HFF-Myc (cell line): Measurements from ENCODE around the gene ARHGAP15.

Experiments
- DNase-seq: peaks from one replicate; pipeline ENCODE4 v3.0.0-alpha.2; 2011; ENCODE audit warnings: low read depth; ENCODE audit errors: extremely low read depth
- H3K4me3 ChIP-seq: replicated peaks from 2 replicates; pipeline ENCODE4 v1.5.1; 2011; ENCODE audit warnings: low read depth, mild to moderate bottlenecking, control low read depth, low read length
- CTCF ChIP-seq: IDR thresholded peaks from 2 replicates; pipeline ENCODE4 v1.5.1; 2012; ENCODE audit warnings: mild to moderate bottlenecking, low read depth, low read length, control low read depth; ENCODE audit errors: missing control alignments

Gene ARHGAP15

GRCh38 chr2:143754742-143755141, 625.5 kb downstream of the ARHGAP15 start:
- no peak for TF ChIP-seq CTCF
- no peak for DNase-seq
- H3K4me3 ChIP-seq: no peak overlapping the region

- no peak for DNase-seq
- H3K4me3 ChIP-seq: no peak overlapping the region
- TF ChIP-seq CTCF: no peak
Observed at GRCh38 chr2:143758629-143759330, 629.6 kb downstream of the ARHGAP15 start.

- DNase-seq: no peak
Observed at GRCh38 chr2:143759455-143759854, 630.2 kb downstream of the ARHGAP15 start.

GRCh38 chr2:143762176-143762928, 633.1 kb downstream of the ARHGAP15 start:
- DNase-seq: no peak
- no peak overlapping the region for H3K4me3 ChIP-seq
- TF ChIP-seq CTCF: no peak

More at GRCh38 chr2:143759455-143759854, 630.2 kb downstream of the ARHGAP15 start:
- H3K4me3 ChIP-seq: no peak overlapping the region
- TF ChIP-seq CTCF: no peak

- no peak for TF ChIP-seq CTCF
- no peak overlapping the region for H3K4me3 ChIP-seq
- DNase-seq: no peak
Observed at GRCh38 chr2:143764261-143764660, 635.0 kb downstream of the ARHGAP15 start.

- no peak overlapping the region for H3K4me3 ChIP-seq
- DNase-seq: no peak
- TF ChIP-seq CTCF: no peak
Observed at GRCh38 chr2:143764706-143765105, 635.5 kb downstream of the ARHGAP15 start.

- H3K4me3 ChIP-seq: no peak overlapping the region
- TF ChIP-seq CTCF: no peak
- DNase-seq: no peak
Observed at GRCh38 chr2:143768991-143769390, 639.8 kb downstream of the ARHGAP15 start.
